HS-27A (cell line): Measurements from ENCODE around the gene LRP1B.

Experiments
- DNase-seq: peaks from one replicate; pipeline ENCODE4 v3.0.0-alpha.2; 2012; ENCODE audit warnings: low read depth, missing footprints

Gene LRP1B

GRCh38 chr2:140256080-140256479, 1874.7 kb downstream of the LRP1B start:
- DNase-seq, result no peak

DNA sequence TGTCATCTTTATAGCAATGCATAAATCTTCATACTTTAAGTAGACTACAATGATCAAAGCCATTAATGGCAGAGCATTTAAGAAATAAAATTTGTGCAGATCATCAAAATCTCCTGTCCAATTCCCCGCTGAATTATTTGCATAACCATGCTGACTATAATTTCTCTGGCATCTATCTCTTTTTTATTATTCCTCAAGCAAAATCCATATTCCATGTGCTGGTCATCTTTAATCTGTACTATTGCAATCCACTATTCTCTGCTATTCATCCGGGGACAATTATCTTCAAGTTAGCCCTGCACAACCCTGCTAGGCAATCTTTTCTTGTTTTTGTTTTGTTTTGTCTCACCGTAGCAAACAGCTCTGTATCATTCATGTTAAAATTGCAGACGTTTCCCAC, 1881.0 kb downstream of the LRP1B start:
- DNase-seq, result no peak

DNA sequence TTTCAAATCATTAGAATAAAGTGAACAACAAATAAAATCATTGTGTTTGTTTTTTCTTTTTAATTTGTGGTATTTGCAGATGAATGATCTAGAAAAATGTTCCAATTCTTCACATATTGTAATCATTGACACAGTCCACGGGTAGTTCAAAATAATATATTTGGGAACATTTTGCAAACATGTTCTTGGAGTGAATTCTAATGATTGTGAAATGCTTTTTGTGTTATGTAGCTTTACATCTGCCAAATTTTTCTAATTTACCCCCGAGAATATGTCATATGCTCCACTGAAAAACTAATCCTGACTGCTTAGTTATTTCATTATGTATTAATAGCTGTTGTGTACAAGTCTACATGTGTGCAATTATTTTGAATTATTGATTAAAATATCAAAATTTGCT, 1882.2 kb downstream of the LRP1B start:
- no peak for DNase-seq

GRCh38 chr2:140247451-140248195, 1883.2 kb downstream of the LRP1B start:
- DNase-seq, result no peak

- no peak for DNase-seq
These were observed 1883.9 kb downstream of the LRP1B start for GRCh38 chr2:140246957-140247356.

DNA sequence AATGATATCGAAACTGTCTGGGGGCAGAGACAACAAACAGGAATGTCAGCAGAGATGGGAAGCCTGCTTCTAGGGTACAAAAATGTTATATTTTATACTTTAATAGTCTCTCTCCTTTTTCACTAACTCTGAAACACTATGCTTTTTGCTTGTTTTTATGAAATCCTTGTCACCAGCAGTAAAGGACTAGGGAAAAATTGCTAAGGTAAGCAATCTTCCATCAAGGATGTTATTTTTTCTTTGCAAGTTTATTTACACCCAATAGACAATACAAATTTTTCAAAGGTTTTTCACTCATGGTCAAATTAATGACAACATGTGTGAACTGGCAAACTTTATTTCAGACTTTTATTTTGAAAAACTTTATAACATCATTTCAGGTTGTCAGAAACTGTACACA, 1884.8 kb downstream of the LRP1B start:
- no peak for DNase-seq

GRCh38 chr2:140242889-140243288, 1887.9 kb downstream of the LRP1B start:
- DNase-seq, result no peak

DNA sequence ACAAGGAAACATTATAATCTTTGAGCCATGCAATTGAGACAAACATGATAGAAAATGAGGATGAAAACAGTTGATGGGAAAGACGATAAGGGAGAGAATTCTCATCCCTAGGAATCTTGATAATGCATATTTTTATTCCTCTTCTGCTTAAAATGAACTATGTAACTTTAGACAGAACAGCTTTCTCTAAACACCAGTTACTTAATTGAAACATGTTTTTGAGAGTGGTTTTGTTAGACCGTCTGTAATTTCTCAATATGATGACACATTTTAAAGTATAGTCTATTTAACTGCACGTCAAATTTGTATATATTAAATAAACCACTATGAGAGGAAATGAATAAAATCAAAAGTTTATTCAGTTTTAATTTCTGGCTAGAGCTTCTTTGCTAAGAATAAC, 1896.7 kb downstream of the LRP1B start:
- no peak for DNase-seq

DNA sequence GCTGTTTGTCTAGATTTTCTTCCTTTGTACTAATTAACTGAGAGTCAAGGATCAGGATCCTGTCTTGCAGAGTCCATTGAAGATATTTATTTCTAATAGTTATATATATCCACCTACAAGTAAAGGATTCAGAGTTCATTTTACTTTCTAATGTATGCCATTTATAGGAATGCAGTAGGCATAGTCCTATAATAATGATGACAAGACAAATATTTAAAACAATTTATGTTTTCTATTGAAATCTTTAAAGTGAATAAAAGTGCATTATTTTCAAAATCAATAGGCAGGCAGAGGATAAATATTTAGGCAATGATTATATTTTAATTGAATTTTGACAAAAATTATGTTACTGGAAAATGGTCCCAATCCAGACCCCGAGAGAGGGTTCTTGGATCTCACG, 1919.9 kb downstream of the LRP1B start:
- no peak for DNase-seq

DNA sequence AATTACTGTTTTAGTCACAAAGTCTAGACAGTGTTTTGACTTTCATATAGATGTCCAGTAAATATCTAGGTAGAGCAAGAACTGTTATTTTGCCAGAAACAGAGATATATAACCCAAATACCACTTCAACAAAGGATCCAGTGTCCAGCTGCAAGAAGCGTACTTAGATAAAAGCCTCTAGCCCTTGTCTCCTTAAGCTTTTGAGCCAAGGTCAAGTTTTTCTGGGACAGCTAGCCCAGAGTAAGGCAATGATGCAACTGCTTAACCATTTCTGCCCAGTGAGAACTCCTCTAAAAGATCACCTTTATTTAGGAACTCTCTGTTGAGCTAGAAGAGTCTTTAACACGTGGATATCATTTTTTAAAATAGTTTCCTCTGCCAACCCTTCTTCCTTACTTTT, 1925.7 kb downstream of the LRP1B start:
- DNase-seq, result no peak

GRCh38 chr2:140203347-140203746, 1927.5 kb downstream of the LRP1B start:
- no peak for DNase-seq

DNA sequence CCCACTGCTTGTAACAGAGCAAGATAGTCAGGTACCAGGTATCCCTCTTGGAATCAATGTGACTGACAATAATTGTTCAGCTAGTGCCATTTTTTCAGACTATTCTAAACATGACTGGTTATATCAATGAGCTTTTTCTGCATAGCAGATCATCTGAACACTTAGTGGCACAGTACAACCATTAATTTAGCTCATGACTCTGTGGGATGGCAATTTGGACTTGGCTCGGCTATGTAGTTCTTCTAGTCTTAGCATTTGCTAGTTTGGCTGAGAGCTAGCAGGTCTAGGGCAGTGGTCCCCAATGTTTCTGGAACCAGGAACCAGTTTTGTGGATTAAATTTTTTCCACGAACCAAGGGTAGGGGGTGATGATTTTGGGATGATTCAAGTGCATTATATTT, 1929.2 kb downstream of the LRP1B start:
- DNase-seq, result no peak

DNA sequence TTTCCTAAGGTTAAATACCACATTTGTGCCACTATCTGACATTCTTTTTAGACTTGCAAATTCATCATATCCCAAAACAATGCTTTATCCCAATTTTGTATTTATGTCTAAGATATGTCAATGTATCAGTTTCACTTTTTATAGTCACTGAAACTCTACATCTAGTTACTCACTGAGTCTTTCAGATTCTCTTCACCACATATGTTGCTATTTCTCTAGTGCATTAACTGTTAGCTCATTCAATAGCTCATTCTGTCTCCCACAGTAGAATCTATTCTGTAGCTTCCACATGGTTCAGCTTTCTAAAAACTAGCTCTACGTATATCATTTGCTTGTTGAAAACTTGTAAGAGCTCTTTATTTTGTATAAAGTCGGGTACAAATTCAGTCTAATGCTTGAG, 1930.1 kb downstream of the LRP1B start:
- no peak for DNase-seq

GRCh38 chr2:140200307-140200706, 1930.5 kb downstream of the LRP1B start:
- DNase-seq, result no peak

DNA sequence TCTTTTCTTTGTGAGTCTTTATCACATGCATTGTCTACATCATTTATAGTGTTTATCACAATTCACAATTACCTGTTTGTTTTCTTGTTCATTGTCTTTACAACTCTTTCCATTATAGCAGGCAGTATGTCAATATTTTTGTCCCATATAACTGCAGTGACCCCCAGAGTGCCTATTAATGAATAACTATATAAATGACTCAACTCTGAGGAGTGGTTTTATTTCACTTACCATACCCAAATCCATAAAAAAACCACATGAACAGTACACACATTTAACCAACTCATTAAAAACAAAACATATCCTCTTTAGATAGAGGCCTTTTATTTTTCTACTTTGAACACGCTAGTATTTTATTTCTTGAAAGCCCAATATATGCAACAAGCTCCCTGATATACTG, 1931.5 kb downstream of the LRP1B start:
- DNase-seq, result no peak

DNA sequence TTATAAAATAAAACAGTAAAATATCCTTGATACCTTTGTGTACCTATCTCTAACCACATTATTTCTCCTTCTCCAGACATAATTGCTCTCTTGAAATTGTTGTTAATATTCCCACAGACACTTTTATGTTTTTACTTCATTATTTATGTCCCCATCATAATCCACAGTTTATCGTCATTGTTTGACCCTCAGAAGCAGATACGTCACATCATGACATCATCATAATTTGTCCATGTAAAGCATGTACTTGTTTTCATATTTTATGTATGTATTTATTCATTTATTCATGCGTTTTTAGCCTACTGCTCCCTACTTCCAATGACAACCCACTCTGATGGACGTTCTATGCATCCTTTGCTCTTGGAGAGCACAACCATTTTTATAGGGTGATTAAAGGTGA, 1943.7 kb downstream of the LRP1B start:
- no peak for DNase-seq

- DNase-seq, result no peak
These were observed 1944.5 kb downstream of the LRP1B start for GRCh38 chr2:140186313-140186712.

DNA sequence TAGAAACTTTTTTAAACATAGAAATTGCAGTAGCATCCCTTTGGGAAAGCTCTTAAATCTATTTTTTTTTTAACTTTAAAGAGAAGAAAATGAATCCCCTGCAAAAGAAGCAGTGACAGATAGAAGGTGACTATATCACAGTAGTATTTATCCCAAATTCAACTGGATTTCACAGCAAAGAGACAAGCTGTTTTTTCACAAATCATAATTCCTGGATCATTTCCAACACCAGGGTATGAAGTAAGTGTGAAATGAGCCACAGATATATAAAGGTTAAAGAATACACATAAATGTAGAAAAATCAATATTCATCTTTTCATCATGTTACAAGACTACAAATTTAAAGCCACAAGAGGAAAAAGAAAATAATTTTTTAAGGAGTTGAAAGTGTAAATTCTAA, 1945.7 kb downstream of the LRP1B start:
- DNase-seq, result no peak

DNA sequence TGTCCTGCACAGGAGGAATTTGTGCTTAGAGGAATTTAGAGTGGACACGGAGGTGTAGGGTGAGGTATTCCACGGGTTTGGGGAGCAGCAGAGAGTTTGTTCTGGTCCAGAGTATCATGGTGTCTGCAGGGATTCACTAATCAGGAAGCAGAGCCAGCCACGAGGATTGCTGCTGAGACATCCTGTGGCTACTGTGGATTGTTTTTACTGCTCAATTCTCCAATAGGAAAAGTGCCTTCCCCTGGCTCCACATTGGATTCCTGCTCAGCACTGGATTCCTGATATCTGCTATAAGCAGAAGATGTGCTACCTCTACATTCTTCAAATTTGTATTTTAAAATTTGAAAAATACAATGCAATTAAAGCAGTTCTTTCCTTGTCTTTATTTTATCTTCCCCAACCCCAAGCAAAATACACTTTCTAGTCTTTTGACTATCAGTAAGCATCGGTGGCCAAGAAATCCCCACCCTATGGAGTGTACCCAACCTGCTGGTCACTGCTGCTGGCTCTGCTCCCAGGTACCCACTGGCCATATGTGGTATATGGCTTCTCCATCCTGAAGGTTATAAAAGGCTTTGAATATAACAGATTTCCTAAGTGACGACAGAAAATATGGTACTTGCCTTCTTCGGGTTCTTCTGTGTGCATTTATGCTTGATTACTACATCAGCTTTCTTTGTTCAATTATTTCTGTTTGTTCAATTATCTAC, 1947.6 kb downstream of the LRP1B start:
- no peak for DNase-seq
